HFF-Myc (cell line): Measurements from ENCODE around the gene GABRR2.
A peak's percentile ranks its signal among the peaks of the same experiment; 100 is the strongest.
"Not testable (repeated sequence)": the region's sequence is repeated elsewhere in the genome, so short reads cannot be mapped to it uniquely, and the experiment has no call there.

ENCODE experiments used
- DNase-seq: peaks from one replicate; pipeline ENCODE4 v3.0.0-alpha.2; 2011; ENCODE audit warnings: low read depth; ENCODE audit errors: extremely low read depth
- H3K4me3 ChIP-seq: replicated peaks from 2 replicates; pipeline ENCODE4 v1.5.1; 2011; ENCODE audit warnings: low read depth, mild to moderate bottlenecking, control low read depth, low read length
- CTCF ChIP-seq: IDR thresholded peaks from 2 replicates; pipeline ENCODE4 v1.5.1; 2012; ENCODE audit warnings: mild to moderate bottlenecking, low read depth, low read length, control low read depth; ENCODE audit errors: missing control alignments

GABRR2 gene

GRCh38 chr6:89314692-89315091, 407 bp downstream of the GABRR2 start:
- no peak for DNase-seq
- TF ChIP-seq CTCF = no peak
- H3K4me3 ChIP-seq = no peak overlapping the region

- H3K4me3 ChIP-seq = no peak overlapping the region
- TF ChIP-seq CTCF = no peak
- peak; percentile 81 for DNase-seq
These were observed 2.1 kb downstream of the GABRR2 start for GRCh38 chr6:89313006-89313405.

- no peak overlapping the region for H3K4me3 ChIP-seq
- DNase-seq = peak; percentile 51
These were observed 3.1 kb downstream of the GABRR2 start for GRCh38 chr6:89311853-89312531.

GRCh38 chr6:89311530-89311852, 3.6 kb downstream of the GABRR2 start:
- no peak overlapping the region for H3K4me3 ChIP-seq
- TF ChIP-seq CTCF = no peak
- DNase-seq = no peak

More at GRCh38 chr6:89311853-89312531, 3.1 kb downstream of the GABRR2 start:
- peak; percentile 66 for TF ChIP-seq CTCF

- TF ChIP-seq CTCF = no peak
- peak; percentile 74 for DNase-seq
- H3K4me3 ChIP-seq = no peak overlapping the region
These were observed 4.2 kb downstream of the GABRR2 start for GRCh38 chr6:89310929-89311328.

- no peak overlapping the region for H3K4me3 ChIP-seq
- TF ChIP-seq CTCF = no peak
- DNase-seq = no peak
These were observed 6.3 kb downstream of the GABRR2 start for GRCh38 chr6:89308525-89309395.

GRCh38 chr6:89304517-89304916, 10.6 kb downstream of the GABRR2 start:
- not testable (repeated sequence) for DNase-seq, H3K4me3 ChIP-seq
